TTC549 (cell line): ENCODE results near the gene LHFPL6.

Experiments used
- FAIRE-seq: peaks from 2 replicates; lab custom pipeline; 2012; peaks lifted over from hg19 to GRCh38; lab: Jason Lieb, UNC

Gene LHFPL6

DNA sequence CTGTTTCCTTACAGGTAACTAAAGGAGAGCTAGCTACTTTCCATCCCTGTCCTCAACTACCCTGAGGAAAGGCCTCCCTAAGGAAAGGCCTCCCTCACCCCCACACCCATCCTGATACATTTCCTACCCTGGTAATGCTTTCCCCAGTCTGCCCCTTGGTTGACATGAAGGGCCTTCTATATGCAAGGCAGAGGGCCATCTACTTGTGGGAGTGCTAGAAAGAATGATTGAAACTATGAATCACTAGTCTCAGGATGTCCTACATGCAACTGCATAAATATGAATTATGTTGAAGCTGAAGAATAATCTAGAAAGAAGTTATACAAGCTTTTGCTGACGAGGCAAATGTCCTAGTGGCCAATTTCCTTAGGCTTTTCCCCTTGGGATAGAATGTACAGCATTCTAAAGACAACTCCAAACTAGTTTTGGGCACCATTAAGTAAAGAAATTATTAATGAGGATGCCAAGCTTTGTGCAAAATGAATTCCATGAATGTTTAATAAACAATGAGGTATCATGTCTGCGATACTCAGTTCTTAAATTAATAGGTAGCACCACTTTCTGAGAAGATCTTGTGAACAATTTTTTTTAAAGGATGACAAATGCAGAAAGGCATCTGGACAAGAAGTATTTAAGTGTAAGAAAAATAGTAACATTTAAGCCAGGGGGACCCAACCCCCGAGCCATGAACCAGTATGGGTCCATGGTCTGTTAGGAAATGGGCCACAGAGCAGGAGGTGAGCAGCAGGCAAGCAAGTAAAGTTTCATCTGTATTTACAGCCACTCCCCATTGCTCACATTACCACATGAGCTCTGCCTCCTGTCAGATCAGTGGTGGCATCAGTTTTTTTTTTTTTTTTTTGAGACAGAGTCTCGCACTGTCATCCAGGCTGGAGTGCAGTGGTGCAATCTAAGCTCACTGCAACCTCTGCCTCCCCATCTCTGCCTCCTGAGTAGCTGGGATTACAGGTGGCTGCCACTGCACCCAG is 223.0 kb downstream of the LHFPL6 start:
- no peak for FAIRE-seq

DNA sequence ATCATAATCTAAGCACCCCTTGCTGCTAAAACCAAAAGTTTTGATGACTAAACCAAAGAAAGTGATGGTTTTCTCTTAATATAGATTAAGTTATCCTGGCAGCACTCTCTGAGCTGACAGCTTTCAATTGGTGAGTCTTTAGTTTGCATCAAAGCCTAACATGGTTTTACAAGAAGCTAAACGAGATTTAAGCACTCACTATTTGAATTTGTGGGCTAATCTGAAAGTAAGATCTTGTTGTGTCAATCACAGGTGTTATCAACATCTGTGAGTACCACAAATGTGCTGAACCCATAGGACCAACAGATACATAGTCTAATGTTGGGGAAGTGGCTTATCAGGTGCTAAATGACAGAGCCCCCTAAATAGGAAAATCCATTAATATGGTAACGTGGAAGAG is 223.9 kb downstream of the LHFPL6 start:
- no peak for FAIRE-seq

DNA sequence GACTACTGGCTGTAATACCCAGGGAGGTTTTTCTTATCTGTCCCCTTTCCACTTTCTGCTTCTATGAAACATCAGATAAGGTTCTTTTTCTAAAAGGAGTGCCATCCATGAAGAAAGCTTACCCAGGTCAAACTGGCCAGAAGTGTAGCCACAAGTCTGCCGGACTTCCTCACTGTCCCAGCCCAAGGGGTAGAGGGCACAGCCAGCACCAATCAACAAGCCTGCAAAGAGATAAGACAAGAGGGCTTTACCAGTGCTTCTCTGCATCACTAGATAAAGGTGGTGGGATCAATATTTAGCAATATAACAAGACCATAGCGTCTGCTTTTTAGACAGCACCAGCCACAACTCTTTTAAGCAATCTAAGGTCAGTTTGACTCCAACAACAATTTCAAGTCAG is 224.7 kb downstream of the LHFPL6 start:
- no peak for FAIRE-seq

DNA sequence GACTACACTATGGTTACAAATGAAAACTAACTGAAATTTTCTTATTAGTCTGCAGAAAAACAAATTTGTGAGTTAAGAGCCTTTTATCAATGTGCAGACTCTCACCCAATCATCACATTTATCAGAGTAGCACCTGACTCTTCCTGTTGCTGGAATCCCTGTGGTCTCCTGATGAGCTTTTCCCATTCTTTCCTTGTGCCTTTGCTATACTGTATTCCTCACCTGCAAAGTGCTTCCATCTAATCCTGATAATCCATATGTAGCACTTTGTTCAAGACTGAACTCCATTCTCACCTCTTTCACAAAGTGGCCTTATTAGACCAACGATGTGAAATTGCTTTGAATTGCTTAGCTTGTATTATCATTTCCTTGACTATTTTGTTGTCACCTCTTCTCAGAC is 225.3 kb downstream of the LHFPL6 start:
- FAIRE-seq: no peak

DNA sequence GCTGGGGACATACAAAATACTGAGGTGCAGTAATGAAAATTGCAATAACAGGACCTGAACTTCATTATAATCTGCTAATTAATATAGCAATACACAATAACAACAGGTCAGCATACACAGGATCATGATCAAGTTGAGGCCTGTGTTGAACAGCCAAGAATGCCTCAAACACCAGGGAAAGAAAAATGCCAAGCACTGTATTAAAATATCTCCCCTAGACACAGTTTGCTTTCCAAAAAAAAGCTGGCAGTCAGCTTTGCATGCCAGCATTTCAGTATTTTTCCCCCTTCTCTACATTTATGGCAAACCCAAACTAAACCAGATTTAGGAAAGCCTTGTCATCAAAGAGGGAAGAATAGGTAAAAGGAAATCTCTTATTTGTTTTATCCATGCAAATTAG is 226.9 kb downstream of the LHFPL6 start:
- FAIRE-seq: no peak

DNA sequence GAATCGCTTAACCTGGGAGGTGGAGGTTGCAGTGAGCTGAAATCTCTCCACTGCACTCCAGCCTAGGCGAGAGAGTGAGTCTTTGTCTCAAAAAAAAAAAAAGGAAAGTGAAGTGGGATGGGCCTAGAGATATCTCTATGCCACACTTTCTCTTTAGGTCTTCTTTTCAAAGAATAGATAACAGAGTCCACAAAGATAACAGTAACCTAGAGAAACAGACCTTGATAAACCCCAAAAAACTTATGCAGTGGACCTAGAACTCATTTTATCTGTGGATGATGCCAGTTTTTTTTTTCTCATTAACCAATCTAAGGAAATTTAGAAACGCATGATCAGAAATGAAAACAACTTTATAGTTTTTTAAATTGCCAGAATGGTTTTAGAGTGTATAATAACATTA is 227.4 kb downstream of the LHFPL6 start:
- FAIRE-seq: no peak

DNA sequence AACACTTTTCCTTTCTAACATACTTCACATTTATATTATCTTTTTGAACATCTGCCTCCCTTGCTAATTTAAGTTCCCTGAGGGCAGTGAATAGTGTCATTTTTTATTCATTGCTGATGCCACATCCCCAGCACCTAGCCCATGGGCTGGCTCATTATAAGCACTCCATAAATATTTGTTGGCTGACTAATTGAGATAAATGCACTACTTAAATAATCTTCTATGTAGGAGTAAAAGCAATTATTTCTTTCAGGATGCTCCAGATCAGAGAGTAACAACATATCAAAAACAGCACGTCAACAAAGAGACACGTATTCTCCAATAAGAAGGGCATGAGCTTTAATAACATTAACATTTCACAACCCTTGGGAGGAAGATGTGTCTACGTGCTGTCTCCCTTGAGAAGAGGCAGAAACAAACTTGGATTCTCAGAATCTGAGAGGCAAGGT is 228.2 kb downstream of the LHFPL6 start:
- no peak for FAIRE-seq

DNA sequence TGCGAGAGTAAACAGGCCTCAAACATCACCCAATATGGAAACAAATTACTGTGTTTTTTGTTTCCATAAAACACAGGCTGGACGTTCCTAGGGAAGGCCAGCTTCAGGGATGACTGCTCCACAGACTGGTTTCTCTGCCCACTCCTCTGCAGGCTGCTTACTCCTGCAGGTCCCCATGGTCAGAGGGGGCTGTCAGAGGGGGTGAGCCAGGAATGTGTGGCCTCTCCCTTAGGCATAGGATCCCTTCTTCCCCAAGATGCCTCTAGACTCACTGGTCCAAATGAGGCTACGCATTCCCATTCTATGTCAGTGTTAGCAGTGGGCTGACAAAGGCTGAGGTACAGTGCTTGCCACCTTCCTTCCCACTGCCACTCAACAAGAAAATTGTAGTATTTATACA is 229.8 kb downstream of the LHFPL6 start:
- no peak for FAIRE-seq

DNA sequence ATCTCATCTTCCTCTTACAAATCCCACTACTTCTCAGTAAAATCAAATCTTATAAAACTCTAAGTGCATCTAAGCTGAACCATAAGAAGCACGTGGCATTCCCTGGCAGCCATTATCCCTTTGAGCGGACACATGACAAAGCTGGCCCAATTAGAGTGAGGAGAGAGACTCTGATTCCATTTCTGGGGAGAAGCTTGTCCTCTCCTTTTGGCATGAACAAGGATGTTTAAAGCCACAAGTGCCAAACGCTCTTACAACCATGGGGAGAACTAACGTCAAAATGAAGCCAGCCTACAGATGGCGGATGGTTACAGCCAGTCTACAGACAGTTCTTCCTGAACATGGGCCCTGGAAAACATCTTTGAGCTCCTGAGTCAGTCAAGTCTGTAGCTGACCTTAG is 231.3 kb downstream of the LHFPL6 start:
- no peak for FAIRE-seq

DNA sequence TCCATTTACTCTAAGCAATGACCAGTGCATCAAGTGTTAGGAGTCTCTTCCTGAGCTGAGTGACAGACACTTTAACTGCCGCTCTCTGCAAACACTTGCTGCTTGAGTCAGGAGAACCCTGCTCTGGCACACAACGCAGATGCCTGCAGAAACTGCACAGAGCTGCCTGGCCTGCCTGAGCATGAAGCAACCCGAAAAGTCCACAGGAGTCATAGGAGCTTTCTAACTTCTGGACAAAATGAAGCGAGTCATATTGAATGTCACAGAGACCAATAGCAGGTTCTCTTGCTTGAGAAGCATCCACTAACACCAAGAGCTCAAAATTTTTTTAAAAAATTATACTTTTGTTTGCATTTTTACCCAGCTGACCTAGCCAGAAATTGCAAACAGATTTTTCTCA is 232.4 kb downstream of the LHFPL6 start:
- no peak for FAIRE-seq

DNA sequence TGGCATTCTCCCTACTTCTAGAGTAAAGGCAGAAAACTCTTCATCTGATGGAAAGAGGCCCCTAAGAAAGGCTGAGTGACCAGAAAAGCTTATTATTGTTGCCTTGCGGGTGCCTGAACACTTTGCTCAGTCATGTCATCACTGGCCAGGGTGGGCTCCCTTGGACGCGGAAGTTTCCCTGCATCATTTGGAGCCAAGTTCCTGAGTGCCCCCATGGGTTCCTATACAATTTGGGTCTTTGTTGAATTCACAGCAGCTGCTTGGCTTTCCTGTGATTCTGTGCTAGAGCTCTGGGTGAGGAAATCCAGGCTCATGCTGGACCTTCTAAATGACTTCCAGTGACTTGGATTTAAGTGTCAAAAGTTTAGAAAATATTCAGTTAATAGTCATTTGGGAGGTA is 232.9 kb downstream of the LHFPL6 start:
- no peak for FAIRE-seq

DNA sequence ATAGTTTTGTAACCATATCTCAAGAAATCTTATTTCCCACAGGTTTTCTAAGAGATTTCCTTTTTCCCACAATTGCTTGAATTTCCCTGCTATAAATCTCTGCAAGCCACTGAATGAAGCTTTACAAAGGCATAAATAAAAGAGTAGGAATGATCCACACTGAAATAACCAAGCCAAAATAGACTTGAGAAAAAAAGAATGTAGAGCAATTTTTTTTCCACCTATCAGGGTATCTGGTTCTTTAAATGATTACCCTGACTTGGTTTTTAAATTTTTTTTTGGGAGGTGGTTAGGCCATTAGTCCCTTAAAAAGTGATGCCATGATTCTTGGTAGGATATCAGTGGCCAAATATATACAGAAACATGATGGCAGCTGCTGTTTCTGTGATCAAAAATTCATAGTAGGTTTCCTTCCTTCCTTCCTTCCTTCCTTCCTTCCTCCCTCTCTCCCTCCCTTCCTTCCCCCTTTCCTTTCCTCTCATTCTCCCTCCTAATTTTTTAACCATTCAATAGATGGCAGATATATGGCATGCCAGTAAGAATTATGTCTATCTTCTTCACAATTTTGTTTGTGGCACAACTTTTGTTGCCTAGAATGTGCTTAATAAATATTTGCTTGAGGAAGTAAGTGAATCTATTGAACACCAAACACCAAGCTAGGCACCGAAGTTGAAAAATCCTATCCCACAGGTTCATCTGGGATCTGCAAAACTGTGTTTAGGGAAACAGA is 233.7 kb downstream of the LHFPL6 start:
- no peak for FAIRE-seq

DNA sequence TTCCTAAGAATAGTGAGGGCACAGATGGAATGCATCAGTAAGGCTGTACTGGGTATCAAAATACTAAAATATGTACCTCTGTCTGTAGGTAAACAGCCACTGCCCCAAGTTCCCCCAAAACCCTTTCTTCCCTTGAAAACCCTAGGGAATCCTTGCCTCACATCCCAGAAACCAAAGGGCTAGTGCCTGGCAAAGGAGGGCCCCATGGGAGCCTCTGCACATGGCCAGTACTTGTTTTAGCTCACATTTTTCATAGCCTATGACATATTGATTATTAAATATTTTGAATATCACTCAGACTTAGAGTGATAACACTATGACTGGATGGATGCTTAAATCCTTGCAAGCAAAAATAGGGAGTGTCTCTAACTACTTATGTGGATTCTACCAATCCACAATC is 237.1 kb downstream of the LHFPL6 start:
- no peak for FAIRE-seq

DNA sequence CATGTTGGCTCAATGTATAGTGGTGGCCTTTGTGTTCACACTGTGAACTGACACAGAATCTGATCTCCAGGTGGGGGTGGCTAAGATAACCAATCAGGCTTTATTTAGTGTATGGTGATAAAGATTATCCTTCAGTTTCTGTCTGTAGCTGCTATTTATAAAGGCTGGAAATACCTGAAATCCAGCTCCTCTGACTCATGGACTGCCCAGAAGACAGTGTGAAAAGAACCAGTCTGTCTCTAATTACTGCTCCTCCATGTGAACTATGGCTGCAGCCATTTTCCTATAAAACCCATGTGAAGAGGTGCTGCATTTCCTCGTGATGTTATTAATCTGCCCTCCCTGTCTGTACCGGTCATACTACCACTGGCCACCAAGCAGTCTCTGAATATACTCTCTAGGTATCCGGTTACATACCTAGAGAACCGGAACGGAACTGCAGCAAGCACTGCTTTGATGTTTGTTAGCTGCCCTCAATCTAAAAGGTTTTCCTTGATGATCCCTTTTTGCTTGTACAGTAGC is 238.0 kb downstream of the LHFPL6 start:
- FAIRE-seq: no peak

DNA sequence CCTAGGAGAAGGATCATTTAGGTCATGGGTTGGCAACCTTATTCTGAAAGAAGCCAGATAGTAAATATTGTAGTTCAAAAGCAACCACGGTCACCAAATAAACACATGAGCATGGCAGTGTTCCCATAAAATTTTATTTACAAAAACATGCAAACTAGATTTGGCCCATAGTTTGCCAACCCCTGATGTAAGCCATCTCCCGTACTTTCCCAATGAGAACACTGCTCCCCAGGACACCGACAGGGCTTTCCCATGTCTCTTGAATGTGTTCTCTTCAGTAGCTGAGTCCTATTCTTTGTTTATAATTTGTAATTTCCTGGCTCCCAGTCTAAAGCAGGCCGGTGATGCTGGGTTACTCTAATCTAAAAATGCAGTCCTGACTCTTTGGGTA is 239.6 kb downstream of the LHFPL6 start:
- no peak for FAIRE-seq

DNA sequence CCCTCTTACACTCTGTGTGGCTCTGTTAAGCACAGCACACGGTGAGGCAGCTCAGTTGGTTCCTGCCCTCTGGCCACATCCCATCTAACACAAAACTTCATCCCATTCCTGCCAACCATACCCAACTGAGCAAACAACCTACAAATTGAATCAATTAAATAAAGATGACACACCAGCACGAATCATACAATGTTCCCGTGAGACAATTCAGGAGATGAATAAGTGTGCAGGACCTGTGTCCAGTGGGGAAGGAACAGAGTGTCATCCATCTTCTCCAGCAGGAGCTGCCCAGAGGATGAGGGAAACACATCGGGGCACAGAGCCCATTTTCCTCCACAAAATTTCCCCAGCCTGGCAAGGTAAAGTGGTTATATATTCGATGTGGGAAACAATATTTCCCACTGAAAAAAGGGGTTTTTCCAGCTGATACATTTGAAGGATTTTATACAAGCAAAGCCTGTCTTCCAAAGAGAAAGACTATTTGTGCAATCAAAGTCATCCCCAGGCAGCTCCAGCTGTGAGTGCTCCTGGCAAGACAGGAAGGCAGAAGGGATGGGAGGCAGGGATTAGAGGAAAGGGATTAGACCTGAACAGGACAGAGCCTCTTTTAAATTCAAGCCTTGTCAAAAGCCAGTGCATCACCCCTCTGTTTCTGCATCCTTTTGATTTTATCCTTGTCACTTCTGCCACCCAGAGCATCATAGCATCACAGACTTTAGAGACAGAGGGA is 240.2 kb downstream of the LHFPL6 start:
- FAIRE-seq: no peak

DNA sequence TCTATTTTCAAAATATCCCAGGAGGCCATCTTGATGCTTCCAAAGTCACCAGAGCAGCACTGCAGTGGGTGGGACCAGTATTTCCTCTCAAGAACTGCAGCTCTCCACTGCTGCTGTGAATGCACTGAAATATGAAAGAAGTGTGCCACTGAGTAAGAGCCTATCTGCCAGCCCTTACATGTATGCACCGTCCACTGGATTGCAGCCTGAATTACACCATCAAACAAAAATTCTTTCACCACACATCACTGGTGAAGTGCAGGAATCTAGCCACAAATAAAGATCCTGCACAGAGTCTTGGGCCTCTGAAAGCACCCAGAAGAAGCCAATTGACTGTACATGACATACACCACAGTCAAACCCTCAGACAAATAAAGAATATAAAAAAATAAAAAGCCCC is 249.0 kb downstream of the LHFPL6 start:
- FAIRE-seq: no peak

DNA sequence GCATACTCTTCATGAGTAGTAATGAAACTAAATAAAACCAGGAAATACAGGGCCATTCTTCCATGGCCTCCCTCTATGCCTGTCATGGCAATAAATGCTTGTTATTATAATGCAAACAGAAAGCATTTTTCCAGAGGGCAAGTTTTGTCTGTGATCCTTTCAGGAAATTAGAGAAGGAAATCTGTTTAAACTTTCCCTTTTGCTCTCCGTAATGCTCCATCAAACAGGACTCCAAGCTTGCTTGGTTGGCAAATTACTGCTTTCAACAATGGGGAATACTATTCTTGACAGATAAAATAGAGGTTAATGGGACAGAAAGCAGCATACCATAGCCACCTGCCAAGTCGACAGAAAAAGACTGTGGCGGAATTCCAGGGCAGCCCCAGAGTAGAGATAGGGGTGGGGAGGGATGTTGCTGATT is 252.5 kb downstream of the LHFPL6 start:
- FAIRE-seq: no peak

DNA sequence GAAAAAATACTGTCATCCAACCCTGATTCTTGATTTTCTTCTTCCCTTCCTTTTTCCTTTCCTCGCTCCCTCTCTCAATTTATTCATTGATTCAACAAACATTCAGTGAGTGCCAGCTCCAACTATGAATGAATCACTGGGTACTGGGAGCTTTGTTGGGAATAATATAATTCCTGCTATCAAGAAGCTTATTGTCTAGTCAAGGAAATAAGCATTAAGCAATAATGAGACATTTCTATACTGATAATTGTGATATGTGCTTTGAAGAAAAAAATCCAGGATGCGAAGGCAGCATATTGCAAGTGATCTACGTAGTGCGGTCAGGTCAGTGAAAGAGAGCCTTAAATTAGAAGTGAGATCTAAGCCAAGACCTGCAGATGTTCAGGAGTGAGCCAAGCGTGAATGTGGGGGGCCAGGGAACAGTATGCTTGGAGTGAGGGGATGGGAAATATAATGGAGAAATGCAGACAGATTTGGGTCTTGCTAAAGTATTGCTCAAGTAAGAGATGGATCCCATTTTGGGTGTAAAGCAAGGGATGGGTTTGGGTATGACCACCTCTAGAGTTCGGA is 253.5 kb downstream of the LHFPL6 start:
- no peak for FAIRE-seq

DNA sequence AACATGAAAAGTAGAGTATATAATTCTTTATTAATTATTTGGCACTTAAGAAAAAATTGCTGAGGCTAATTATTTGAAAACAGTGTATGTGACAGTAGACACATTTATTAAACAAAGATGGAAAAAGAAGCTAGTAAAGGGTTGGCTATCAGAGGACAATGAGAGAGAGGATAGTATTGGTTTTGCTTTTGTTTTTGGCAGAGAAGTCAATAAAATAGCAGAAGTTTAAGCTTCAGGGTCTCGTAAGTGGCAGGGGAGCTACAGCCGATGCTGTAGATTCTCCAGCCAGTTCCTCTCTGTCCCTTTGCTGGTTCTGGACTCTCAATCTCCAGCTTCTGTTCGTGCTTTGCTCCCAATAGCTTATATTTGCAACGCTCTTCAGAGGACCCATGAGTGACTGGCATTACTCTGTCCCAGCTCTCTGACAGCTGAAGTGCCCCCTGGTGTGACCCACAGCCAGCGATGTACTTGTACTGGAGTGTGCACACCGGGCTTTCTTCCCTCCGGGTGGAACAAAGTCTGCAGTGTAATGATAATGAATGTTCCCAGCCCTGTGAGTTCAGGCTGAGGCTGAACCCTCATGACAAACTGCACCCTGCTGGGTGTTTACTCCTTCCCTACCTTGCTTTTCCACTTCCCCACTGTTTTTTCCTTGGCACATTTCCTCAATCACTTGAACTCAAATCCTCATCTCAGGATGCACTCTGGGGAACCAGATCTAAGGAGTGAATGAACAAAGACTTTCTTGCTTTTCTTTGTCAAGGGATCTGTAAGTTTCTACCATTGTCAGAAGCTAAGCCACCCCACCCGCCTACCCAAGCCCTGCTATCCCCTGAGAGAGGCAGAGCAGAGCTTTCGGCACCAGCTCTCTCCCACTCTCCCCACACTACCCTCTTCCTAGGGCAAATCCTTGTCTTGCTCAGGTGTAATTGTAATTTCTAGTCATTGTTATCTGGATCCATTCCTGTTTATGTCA is 254.8 kb downstream of the LHFPL6 start:
- no peak for FAIRE-seq

DNA sequence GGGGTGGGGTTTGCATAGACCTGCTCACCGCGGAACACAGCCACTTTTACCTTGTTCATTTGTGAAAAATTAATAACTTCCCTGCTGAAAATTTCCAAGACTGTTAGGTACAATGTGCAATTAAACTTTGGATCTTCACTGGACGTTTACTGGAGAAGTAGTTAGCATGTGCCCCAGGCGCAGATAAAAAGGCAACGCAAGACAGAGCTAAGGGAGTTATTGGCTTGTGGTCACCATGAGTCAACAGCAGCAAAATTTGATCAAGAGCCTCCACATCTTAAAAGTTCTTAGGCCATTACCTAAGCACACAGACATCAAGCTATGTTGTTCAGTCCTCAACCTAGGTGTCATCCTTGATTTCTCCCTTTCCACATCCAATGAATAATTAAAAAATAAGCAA is 257.0 kb downstream of the LHFPL6 start:
- no peak for FAIRE-seq
